Fibroblast of lung (primary cell): ENCODE measurements around the gene CRIP2. TPM values are rescaled to one million over a fixed set of nuclear protein-coding genes. Genes with fewer than 3 reads are reported as not detected.

Experiments used
- DNase-seq, 2 donors: peaks; one replicate each; pipeline versions ENCODE4 v3.0.0 to v3.0.0-alpha.2; 2010; ENCODE audit warnings: low read depth in 2 of 2
- H2AFZ ChIP-seq: 2 replicates; pipeline ENCODE4 v1.5.1; 2012; ENCODE audit warnings: low read length, control low read depth, inconsistent platforms
- H3K27ac ChIP-seq: 2 replicates; pipeline ENCODE4 v1.5.1; 2011; ENCODE audit warnings: low read length, control low read depth; ENCODE audit not compliant: insufficient read depth
- H3K27me3 ChIP-seq: 2 replicates; pipeline ENCODE4 v1.5.1; 2011; ENCODE audit warnings: mild to moderate bottlenecking, low read length; ENCODE audit not compliant: control insufficient read depth, insufficient read depth
- H3K36me3 ChIP-seq: 2 replicates; pipeline ENCODE4 v1.5.1; 2011; ENCODE audit warnings: low read length; ENCODE audit not compliant: control insufficient read depth, insufficient read depth
- H3K4me1 ChIP-seq: 2 replicates; pipeline ENCODE4 v1.5.1; 2011; ENCODE audit warnings: low read length; ENCODE audit not compliant: control insufficient read depth, insufficient read depth; ENCODE audit errors: extremely low read depth
- H3K4me2 ChIP-seq: 2 replicates; pipeline ENCODE4 v1.5.1; 2011; ENCODE audit warnings: low read length, control low read depth; ENCODE audit not compliant: insufficient read depth; ENCODE audit errors: extremely low read depth
- H3K4me3 ChIP-seq, 4 experiments: fragments of 200-600 bp in 1 of 4; sonication (generic) in 1 of 4; replicated peaks in 1 of 4; 2 replicates each; pipeline ENCODE4 v1.5.1; 2011 to 2016; ENCODE audit warnings: low read length in 4 of 4, low read depth in 3 of 4, mild to moderate bottlenecking in 3 of 4, control low read depth in 2 of 4, inconsistent platforms in 1 of 4, mixed read lengths in 1 of 4; ENCODE audit not compliant: insufficient read depth in 1 of 4; ENCODE audit errors: control extremely low read depth in 1 of 4
- H3K79me2 ChIP-seq: 2 replicates; pipeline ENCODE4 v1.5.1; 2012; ENCODE audit warnings: mild to moderate bottlenecking, low read length, inconsistent platforms; ENCODE audit not compliant: control insufficient read depth, insufficient read depth
- H3K9ac ChIP-seq: 2 replicates; pipeline ENCODE4 v1.5.1; 2011; ENCODE audit warnings: mild to moderate bottlenecking, low read length, control low read depth; ENCODE audit not compliant: insufficient read depth
- H3K9me3 ChIP-seq: 2 replicates; pipeline ENCODE4 v1.5.1; 2012; ENCODE audit warnings: low read depth, low read length; ENCODE audit not compliant: control insufficient read depth, insufficient read depth
- H4K20me1 ChIP-seq: 2 replicates; pipeline ENCODE4 v1.5.1; 2011; ENCODE audit warnings: low read length; ENCODE audit not compliant: control insufficient read depth, insufficient read depth; ENCODE audit errors: extremely low read depth
- CTCF ChIP-seq, 2 donors: IDR thresholded peaks in 1 of 2; conservative IDR thresholded peaks in 1 of 2; 1 replicate in 1 of 2; 2 replicates in 1 of 2; pipeline ENCODE4 v1.5.1; 2011 to 2012; ENCODE audit warnings: low read length in 2 of 2, control low read depth in 1 of 2, inconsistent platforms in 1 of 2, low read depth in 1 of 2, mild to moderate bottlenecking in 1 of 2
- EZH2 ChIP-seq: IDR thresholded peaks from 2 replicates; pipeline ENCODE4 v1.5.1; 2012; ENCODE audit warnings: low read length, control low read depth, mild to moderate bottlenecking; ENCODE audit errors: missing control alignments
- polyA plus RNA-seq, 2 donors: library from polyadenylated mRNA; depleted of rRNA in 1 of 2; stranded (reverse) in 1 of 2; unstranded in 1 of 2; fragments of >200 nt; gene quantifications; 2 replicates each; pipeline ENCODE4 v1.2.1, GENCODE V29; 2011 to 2012; ENCODE audit warnings: missing spikeins in 1 of 2
- total RNA-seq: library from RNA; depleted of rRNA; stranded (reverse); fragments of >200 nt; gene quantifications from 2 replicates; pipeline ENCODE4 v1.2.1, GENCODE V29; 2014

The CRIP2 gene
- total and polyA plus RNA-seq, 2 donors (not counting 1 experiment from before 2014, with no cell fraction given): 58.9 to 68.5 TPM

GRCh38 chr14:105425823-105426247 lies 48.8 kb upstream of the CRIP2 start:
- DNase-seq: no peak
- Histone ChIP-seq H3K4me2 (no peak overlapping the region), H4K20me1 (no peaks in the 10 kb centered on the region), H2AFZ (no peak overlapping the region), H3K4me1 (peaks cover 7% of the 10 kb centered on the region), H3K27me3 (no peaks in the 10 kb centered on the region), H3K79me2 (peaks cover 73% of the 10 kb centered on the region), H3K9me3 (no peaks in the 10 kb centered on the region), H3K36me3 (peaks cover 3% of the 10 kb centered on the region), H3K4me3 (no peak overlapping the region), H3K27ac (no peak overlapping the region), H3K9ac (no peak overlapping the region)
- TF ChIP-seq EZH2 (no peak), CTCF (conservative IDR thresholded peaks at IDR 0.05 in 1 of 2, IDR thresholded peaks at IDR 0.05 in 1 of 2; ENCODE audit: low read depth in 1 of 2, low read length in 2 of 2) (no peak)

- no peak for DNase-seq
- TF ChIP-seq EZH2: no peak
- no peak for TF ChIP-seq CTCF (conservative IDR thresholded peaks at IDR 0.05 in 1 of 2, IDR thresholded peaks at IDR 0.05 in 1 of 2; ENCODE audit: low read depth in 1 of 2, low read length in 2 of 2)
- H3K4me2 ChIP-seq: no peak overlapping the region
- peaks cover 2% of the 10 kb centered on the region for H3K4me1 ChIP-seq
- no peaks in the 10 kb centered on the region for H4K20me1 ChIP-seq
- no peak overlapping the region for H2AFZ ChIP-seq
- H3K27me3 ChIP-seq: no peaks in the 10 kb centered on the region
- no peak overlapping the region for H3K9ac ChIP-seq
- no peak overlapping the region for H3K4me3 ChIP-seq
- H3K79me2 ChIP-seq: peaks cover 71% of the 10 kb centered on the region
- peaks cover 3% of the 10 kb centered on the region for H3K36me3 ChIP-seq
- no peak overlapping the region for H3K27ac ChIP-seq
- H3K9me3 ChIP-seq: no peaks in the 10 kb centered on the region
Observed at GRCh38 chr14:105426416-105427130, 48.0 kb upstream of the CRIP2 start.

DNA sequence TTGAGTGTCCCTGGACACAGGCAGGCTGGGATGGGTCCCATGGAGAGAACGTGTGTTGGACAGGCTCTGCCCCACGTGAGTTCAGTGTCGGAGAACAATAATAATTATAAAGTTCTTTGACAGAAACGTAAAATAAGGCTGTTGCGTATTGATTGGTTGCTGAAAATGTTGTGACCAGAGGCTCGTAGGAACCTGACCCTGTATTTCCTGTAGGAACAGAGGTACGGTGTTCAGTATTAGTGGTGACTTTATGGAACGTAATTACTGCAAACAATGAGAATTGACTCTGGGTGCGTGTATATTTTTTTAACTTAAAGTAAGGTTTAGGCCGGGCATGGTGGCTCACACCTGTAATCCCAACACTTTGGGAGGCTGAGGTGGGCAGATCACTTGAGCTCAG lies 47.2 kb upstream of the CRIP2 start:
- no peaks in the 10 kb centered on the region for H4K20me1 ChIP-seq
- H3K79me2 ChIP-seq: peaks cover 67% of the 10 kb centered on the region
- TF ChIP-seq CTCF (conservative IDR thresholded peaks at IDR 0.05 in 1 of 2, IDR thresholded peaks at IDR 0.05 in 1 of 2; ENCODE audit: low read depth in 1 of 2, low read length in 2 of 2) (no peak), EZH2 (no peak)
- no peaks in the 10 kb centered on the region for H3K27me3 ChIP-seq
- no peak overlapping the region for H3K4me2 ChIP-seq
- peaks cover 3% of the 10 kb centered on the region for H3K36me3 ChIP-seq
- H3K9ac ChIP-seq: no peak overlapping the region
- no peak overlapping the region for H2AFZ ChIP-seq
- no peaks in the 10 kb centered on the region for H3K4me1 ChIP-seq
- H3K27ac ChIP-seq: no peak overlapping the region
- no peaks in the 10 kb centered on the region for H3K9me3 ChIP-seq
- no peak for DNase-seq
- H3K4me3 ChIP-seq: no peak overlapping the region
